ENCODE measurements around the gene NUDT14.

NUDT14 gene

GRCh38 chr14:105144666-105145380 is 36.3 kb downstream of the NUDT14 start:
- no peak for DNase-seq

- no peak for DNase-seq
Measured at GRCh38 chr14:105144026-105144665, 37.0 kb downstream of the NUDT14 start.

- DNase-seq, result no peak
Measured at GRCh38 chr14:105143451-105144025, 37.6 kb downstream of the NUDT14 start.

GRCh38 chr14:105142651-105143450 is 38.3 kb downstream of the NUDT14 start:
- DNase-seq, result no peak

- no peak for DNase-seq
Measured at GRCh38 chr14:105141486-105142281, 39.4 kb downstream of the NUDT14 start.

GRCh38 chr14:105141026-105141425 is 40.1 kb downstream of the NUDT14 start:
- no peak for DNase-seq

- no peak for DNase-seq
Measured at GRCh38 chr14:105140581-105140980, 40.5 kb downstream of the NUDT14 start.

- DNase-seq, result no peak
Measured at GRCh38 chr14:105139831-105140239, 41.3 kb downstream of the NUDT14 start.

- DNase-seq, result no peak
Measured at GRCh38 chr14:105139212-105139825, 41.8 kb downstream of the NUDT14 start.

- DNase-seq, result no peak
Measured at GRCh38 chr14:105138551-105139111, 42.5 kb downstream of the NUDT14 start.

- DNase-seq, result no peak
Measured at GRCh38 chr14:105138021-105138541, 43.0 kb downstream of the NUDT14 start.

GRCh38 chr14:105137481-105138020 is 43.6 kb downstream of the NUDT14 start:
- no peak for DNase-seq

- no peak for DNase-seq
Measured at GRCh38 chr14:105136401-105137322, 44.5 kb downstream of the NUDT14 start.

- DNase-seq, result no peak
Measured at GRCh38 chr14:105135700-105136395, 45.3 kb downstream of the NUDT14 start.

- DNase-seq, result no peak
Measured at GRCh38 chr14:105132921-105133654, 48.0 kb downstream of the NUDT14 start.

- no peak for DNase-seq
Measured at GRCh38 chr14:105131241-105131640, 49.9 kb downstream of the NUDT14 start.

- no peak for DNase-seq
Measured at GRCh38 chr14:105128059-105128458, 53.1 kb downstream of the NUDT14 start.

- DNase-seq, result no peak
Measured at GRCh38 chr14:105126981-105127329, 54.2 kb downstream of the NUDT14 start.

Data from NCI-H510A (cell line).